SU-DHL-6 (cell line): ENCODE results near the gene APOB.

ENCODE experiments used
- CTCF ChIP-seq: fragments of 200-600 bp; sonication (generic); IDR thresholded peaks from one replicate; pipeline ENCODE4 v1.5.1; 2017; ENCODE audit warnings: antibody characterized with exemption, mild to moderate bottlenecking, low read length, moderate library complexity; ENCODE audit not compliant: insufficient read depth, poor library complexity, severe bottlenecking
- EZH2phosphoT487 ChIP-seq: fragments of 200-600 bp; sonication (generic), shearing (Covaris generic); conservative IDR thresholded peaks from 2 replicates; pipeline ENCODE4 v1.6.1; 2018; ENCODE audit warnings: mild to moderate bottlenecking, antibody characterized with exemption, low read length, moderate library complexity, mixed read lengths

GRCh38 chr2:21037671-21038108, 6.2 kb downstream of the APOB start:
- TF ChIP-seq CTCF (no peak), EZH2phosphoT487 (no peak)
